ENCODE data around the gene ANKRD17. TPM values are rescaled to one million over a fixed set of nuclear protein-coding genes. Genes with fewer than 3 reads are reported as not detected.

Gene ANKRD17
- total and polyA plus RNA-seq, 9 of the 15 experiments (the other 6 are each of a cell fraction or from before 2014, with no cell fraction given) = 25.5 to 86.9 (median 52.2) TPM

- TF ChIP-seq CLOCK (CRISPR knock-in tag; IDR thresholded peaks at IDR 0.05; ENCODE audit: borderline replicate concordance) (no peak), MAFF (IDR thresholded peaks at IDR 0.05; ENCODE audit: low read length) (peak; percentile 65; the same call in 1 of the 2 replicates), NR2C1 (IDR thresholded peaks at IDR 0.05) (peak; percentile 91), NR2C1 (tag; IDR thresholded peaks at IDR 0.05) (peak; percentile 87), MEF2A (IDR thresholded peaks at IDR 0.05; ENCODE audit: control insufficient read depth, low read depth, low read length) (no peak), ARID3A (IDR thresholded peaks at IDR 0.05; ENCODE audit: borderline replicate concordance, low read depth, low read length) (no peak), NFRKB (IDR thresholded peaks at IDR 0.05; ENCODE audit: low read depth) (no peak), ZBTB7A (IDR thresholded peaks at IDR 0.05; ENCODE audit: borderline replicate concordance, control insufficient read depth, low read depth, low read length) (no peak), ZNF785 (CRISPR knock-in tag; IDR thresholded peaks at IDR 0.05) (no peak), GATAD2B (IDR thresholded peaks at IDR 0.05; ENCODE audit: borderline replicate concordance) (no peak), CREBBP (IDR thresholded peaks at IDR 0.05; ENCODE audit: low read depth, low read length) (no peak), FOXP4 (CRISPR knock-in tag; IDR thresholded peaks at IDR 0.05; ENCODE audit: borderline replicate concordance) (no peak), ZNF384 (IDR thresholded peaks at IDR 0.05; ENCODE audit: low read depth, low read length) (no peak), TCF3 (CRISPR knock-in tag; IDR thresholded peaks at IDR 0.05) (no peak), IRF9 (tag; IDR thresholded peaks at IDR 0.05) (no peak), PML (IDR thresholded peaks at IDR 0.05; ENCODE audit: low read length) (0 out of 2 replicates have a peak, but pooled peaks have one; percentile 20), ZFX (CRISPR knock-in tag; IDR thresholded peaks at IDR 0.05) (no peak), ZNF134 (CRISPR knock-in tag; conservative IDR thresholded peaks at IDR 0.05) (no peak), CSDE1 (IDR thresholded peaks at IDR 0.05) (no peak), MTF1 (CRISPR knock-in tag; IDR thresholded peaks at IDR 0.05; ENCODE audit: borderline replicate concordance) (no peak), POLR2AphosphoS2 (IDR thresholded peaks at IDR 0.05; ENCODE audit: low read length) (0 out of 2 replicates have a peak, but pooled peaks have one; percentile 54), TAF7 (tag; IDR thresholded peaks at IDR 0.05) (no peak), ZNF583 (CRISPR knock-in tag; IDR thresholded peaks at IDR 0.05) (no peak)
These were observed 154.6 kb downstream of the ANKRD17 start (continued) for GRCh38 chr4:73103799-73104503.
